ENCODE results near the gene DNAJB11. TPM values are rescaled to one million over a fixed set of nuclear protein-coding genes. Genes with fewer than 3 reads are reported as not detected.
"Not testable (repeated sequence)": the region's sequence is repeated elsewhere in the genome, so short reads cannot be mapped to it uniquely, and the experiment has no call there.

Gene DNAJB11
- total RNA-seq, 4 donors from 2014 or later: 39.5 to 65.3 (median 47.3) TPM

DNA sequence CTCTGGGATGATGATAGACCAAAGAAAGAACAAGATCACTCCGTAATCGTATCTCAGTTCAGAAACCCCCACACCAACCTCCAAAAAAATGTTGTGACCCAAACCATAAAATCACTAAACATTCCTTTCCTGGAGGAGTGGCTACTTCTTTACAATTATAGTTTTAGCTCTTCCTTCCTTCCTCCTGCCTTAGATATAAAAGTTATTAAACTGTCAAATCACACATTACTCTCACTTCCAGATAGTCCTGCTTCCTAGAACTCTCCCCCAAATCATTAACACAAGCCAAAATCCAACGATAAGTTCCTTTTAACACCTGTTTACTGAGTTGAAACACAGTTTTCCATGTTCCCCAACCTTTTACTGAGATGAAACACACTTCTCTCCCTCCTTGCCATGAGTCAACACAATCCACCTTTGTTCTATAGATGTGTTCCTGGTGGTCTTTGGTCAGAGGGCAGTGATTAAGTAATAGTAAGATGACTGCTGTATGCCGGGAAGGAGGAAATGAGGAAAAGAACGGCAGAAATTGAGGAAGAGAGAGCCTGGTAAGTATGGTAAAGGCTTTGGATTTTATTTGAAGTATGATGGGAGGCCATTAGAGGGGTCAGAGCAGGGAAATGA lies 18.0 kb upstream of the DNAJB11 start:
- DNase-seq: no peak
- no peak for TF ChIP-seq POLR2A (IDR thresholded peaks at IDR 0.05)
- TF ChIP-seq, protein P1, sequence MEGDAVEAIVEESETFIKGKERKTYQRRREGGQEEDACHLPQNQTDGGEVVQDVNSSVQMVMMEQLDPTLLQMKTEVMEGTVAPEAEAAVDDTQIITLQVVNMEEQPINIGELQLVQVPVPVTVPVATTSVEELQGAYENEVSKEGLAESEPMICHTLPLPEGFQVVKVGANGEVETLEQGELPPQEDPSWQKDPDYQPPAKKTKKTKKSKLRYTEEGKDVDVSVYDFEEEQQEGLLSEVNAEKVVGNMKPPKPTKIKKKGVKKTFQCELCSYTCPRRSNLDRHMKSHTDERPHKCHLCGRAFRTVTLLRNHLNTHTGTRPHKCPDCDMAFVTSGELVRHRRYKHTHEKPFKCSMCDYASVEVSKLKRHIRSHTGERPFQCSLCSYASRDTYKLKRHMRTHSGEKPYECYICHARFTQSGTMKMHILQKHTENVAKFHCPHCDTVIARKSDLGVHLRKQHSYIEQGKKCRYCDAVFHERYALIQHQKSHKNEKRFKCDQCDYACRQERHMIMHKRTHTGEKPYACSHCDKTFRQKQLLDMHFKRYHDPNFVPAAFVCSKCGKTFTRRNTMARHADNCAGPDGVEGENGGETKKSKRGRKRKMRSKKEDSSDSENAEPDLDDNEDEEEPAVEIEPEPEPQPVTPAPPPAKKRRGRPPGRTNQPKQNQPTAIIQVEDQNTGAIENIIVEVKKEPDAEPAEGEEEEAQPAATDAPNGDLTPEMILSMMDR (IDR thresholded peaks at IDR 0.05): no peak
- 63 to 76% methylated on average over 5 of the region's 5 CpGs for WGBS, 2 donors
- Histone ChIP-seq H3K4me3 (no peak overlapping the region), H3K27ac (no peak overlapping the region), H3K9me3 (no peaks in the 10 kb centered on the region), H3K4me1 (no peaks in the 10 kb centered on the region), H3K27me3 (no peaks in the 10 kb centered on the region), H3K36me3 (peaks cover 0 to 95% (median 18%) of the 10 kb centered on the region in 3 donors)
- intact Hi-C loops (cut with DNase I): no loop called here

DNA sequence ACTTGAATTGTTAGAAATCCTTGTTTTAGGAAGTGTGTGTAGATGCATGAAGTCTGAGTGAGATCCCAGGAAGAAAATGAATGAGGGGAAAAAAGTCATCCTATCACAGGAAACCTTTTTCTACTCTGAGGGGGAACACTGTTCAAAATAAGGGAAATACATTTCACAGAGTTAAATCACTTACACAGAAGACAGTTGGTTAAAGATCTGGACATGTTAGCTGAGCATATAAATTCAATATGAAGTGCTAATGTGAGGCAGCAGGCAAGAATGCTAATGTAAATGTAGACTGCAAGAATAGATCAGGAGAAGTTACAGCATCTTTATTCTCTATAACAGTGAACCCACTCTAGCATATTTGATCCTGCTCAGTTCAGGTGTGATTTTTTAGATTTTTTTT lies 5.9 kb upstream of the DNAJB11 start:
- intact Hi-C loops (cut with DNase I): no loop called here
- no peak for DNase-seq
- Histone ChIP-seq H3K27ac (no peak overlapping the region), H3K36me3 (peaks cover 0 to 34% (median 0%) of the 10 kb centered on the region in 3 donors), H3K4me3 (no peak overlapping the region), H3K9me3 (no peaks in the 10 kb centered on the region), H3K27me3 (no peaks in the 10 kb centered on the region), H3K4me1 (peaks cover 6 to 66% (median 7%) of the 10 kb centered on the region in 3 donors)
- TF ChIP-seq POLR2A (IDR thresholded peaks at IDR 0.05): no peak
- TF ChIP-seq, protein P1 (IDR thresholded peaks at IDR 0.05): no peak

DNA sequence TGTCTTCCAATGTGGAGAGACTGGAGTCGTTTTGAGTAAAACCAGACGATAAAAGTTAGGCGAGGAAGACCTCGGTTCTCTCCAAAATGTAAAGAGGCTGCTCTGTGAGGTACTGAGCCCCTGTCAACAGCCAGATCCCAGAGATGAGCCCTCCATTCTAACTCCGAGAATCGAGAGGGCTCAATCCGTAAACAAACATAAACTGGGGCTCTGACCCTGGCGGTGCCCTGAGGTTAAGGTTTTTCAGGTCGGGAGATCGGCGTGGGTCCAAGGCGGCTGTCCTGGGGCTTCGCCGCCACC lies 3.8 kb upstream of the DNAJB11 start:
- TF ChIP-seq, protein P1 (IDR thresholded peaks at IDR 0.05): no peak
- no peak for TF ChIP-seq POLR2A (IDR thresholded peaks at IDR 0.05)
- peak overlapping the region; percentile 82 to 96 (median 90) for H3K4me3 ChIP-seq
- H3K27ac ChIP-seq: peak overlapping the region; percentile 93 to 97 (median 96)
- WGBS, 2 donors: 0% methylated on average over 11 to 14 of the region's 14 CpGs
- intact Hi-C loops (cut with DNase I): no loop called here
- DNase-seq: no peak
- no peaks in the 10 kb centered on the region for H3K9me3 ChIP-seq
- peaks cover 0 to 24% (median 0%) of the 10 kb centered on the region in 3 donors for H3K36me3 ChIP-seq
- peaks cover 15 to 72% (median 18%) of the 10 kb centered on the region in 3 donors for H3K4me1 ChIP-seq
- no peaks in the 10 kb centered on the region for H3K27me3 ChIP-seq

DNA sequence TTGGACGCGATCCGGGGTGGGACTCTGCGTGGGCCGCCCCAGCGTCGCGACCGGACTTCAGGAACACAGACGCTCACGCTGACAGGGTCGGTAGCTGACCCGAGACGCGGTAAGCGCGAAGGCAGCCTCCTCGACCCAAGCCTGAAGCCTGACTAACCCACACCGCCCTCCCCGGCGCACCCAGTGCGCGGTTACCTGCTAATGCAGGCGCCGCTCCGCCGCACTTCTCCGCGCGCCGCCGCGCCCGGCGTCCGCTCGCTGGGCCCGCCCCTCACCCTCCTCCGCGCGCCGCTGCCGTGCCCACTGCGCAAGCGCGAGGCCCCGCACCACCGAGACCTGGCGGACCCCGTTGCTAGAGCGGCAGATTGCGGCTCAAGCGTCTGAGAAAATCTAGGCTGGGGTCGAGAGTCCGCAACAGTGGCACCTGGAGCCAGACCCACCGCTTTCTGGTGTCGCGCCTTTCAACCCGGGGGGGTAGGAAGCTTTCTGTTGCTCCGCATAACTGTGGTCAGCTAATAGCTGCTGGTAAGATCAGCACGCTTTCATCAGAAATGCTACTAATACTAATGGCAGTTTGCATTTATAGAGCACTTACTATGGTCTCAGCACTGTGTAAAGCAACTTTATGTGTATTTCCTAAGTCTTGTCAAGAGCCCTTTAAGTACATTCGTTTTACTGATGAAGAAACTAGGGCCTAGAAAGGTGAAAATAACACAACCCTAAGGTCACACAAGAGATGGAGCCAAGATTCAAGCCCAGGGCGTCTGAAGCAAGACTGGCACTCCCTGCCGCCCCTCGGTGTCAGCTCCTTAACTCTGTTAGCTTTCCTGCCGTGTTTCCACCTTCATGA lies 3.2 kb upstream of the DNAJB11 start, which contains the start of gene TBCCD1:
TBCCD1 (minus strand) TSS at position 268 of the 850 bp plus-strand sequence. CDS start 3,010 bp downstream, outside the sequence.
- peak; percentile 49 for DNase-seq
- peak within 1 kb of the TSS; percentile 93 to 97 (median 96) for H3K27ac ChIP-seq
- WGBS, 2 donors: 0 to 2% methylated on average over 10 to 13 of the region's 66 CpGs
- no peaks in the 10 kb centered on the region for H3K27me3 ChIP-seq
- peaks cover 0 to 22% (median 0%) of the 10 kb centered on the region in 3 donors for H3K36me3 ChIP-seq
- peaks cover 18 to 75% (median 21%) of the 10 kb centered on the region in 3 donors for H3K4me1 ChIP-seq
- peak in 3 of 4 donors; percentile 94 to 97 (median 94) for TF ChIP-seq POLR2A (IDR thresholded peaks at IDR 0.05)
- TF ChIP-seq, protein P1 (IDR thresholded peaks at IDR 0.05): peak in 1 of 6 experiments; percentile 23
- H3K9me3 ChIP-seq: no peaks in the 10 kb centered on the region
- peak within 1 kb of the TSS; percentile 82 to 96 (median 90) for H3K4me3 ChIP-seq
- intact Hi-C loops (cut with DNase I): no loop called here

DNA sequence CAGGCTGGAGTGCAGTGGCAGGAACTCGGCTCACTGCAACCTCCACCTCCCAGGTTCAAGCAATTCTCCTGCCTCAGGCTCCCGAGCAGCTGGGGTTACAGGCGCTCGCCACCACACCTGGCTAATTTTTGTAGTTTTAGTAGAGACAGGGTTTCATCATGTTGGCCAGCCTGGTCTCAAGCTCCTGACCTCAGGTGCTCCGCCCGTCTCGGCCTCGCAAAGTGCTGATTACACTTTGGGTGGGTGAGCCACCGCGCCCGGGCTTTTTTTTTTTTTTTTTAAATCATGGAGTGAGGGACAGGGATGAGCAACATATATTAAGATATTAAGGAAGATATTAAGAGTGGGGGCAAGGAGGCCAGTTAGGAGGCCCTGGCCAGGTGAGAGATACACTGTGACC lies 1.2 kb upstream of the DNAJB11 start:
- H3K27me3 ChIP-seq; intact Hi-C loops (cut with DNase I); H3K9me3 ChIP-seq; DNase-seq: not testable (repeated sequence)
- peak overlapping the region in 1 of 4 donors; percentile 90 for H3K27ac ChIP-seq
- H3K4me3 ChIP-seq: peak overlapping the region in 3 of 4 donors; percentile 95 to 99 (median 96)
- H3K36me3 ChIP-seq: peaks cover 0 to 24% (median 0%) of the 10 kb centered on the region in 3 donors
- 69 to 77% methylated on average over 7 to 9 of the region's 11 CpGs for WGBS, 2 donors
- peaks cover 18 to 57% (median 21%) of the 10 kb centered on the region in 3 donors for H3K4me1 ChIP-seq
